ENCODE measurements around the gene PCDHB4. TPM values are rescaled to one million over a fixed set of nuclear protein-coding genes. Genes with fewer than 3 reads are reported as not detected.

The PCDHB4 gene
- polyA plus RNA-seq, 3 donors: not detected

DNA sequence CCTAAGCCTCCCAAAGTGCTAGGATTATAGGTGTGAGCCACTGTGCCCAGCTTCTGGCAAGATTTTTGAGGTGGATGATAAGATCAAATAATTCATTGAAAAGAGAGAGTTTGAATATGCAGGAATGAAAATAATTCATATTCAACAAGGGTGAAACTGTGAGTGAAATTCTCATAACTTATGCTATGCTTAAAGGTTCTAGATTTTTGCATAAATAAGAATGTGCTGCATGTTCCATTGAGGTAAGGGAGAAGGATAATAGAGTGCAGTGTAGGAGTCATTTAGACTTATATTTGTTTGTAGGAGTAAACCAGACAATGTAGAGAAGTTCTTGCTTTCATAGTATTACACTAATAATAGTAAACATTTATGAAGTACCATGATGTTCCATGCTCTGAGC lies 39.4 kb upstream of the PCDHB4 start:
- no peak overlapping the region for H3K27ac Mint-ChIP-seq
- Histone ChIP-seq H3K9ac (ENCODE audit: insufficient read depth, low read length, poor library complexity, severe bottlenecking) (no peak overlapping the region), H3K4me3 (replicated peaks in 1 of 3; ENCODE audit: low read depth in 2 of 3, low read length in 3 of 3) (no peak overlapping the region), H3K9me3 (replicated peaks in 1 of 2; ENCODE audit: control insufficient read depth in 1 of 2, insufficient read depth in 1 of 2, low read length in 2 of 2) (peaks cover 27 to 32% of the 10 kb centered on the region in 2 donors), H3K36me3 (replicated peaks in 1 of 2; ENCODE audit: control insufficient read depth in 1 of 2, insufficient read depth in 2 of 2, low read length in 2 of 2) (no peaks in the 10 kb centered on the region), H3K79me2 (ENCODE audit: insufficient read depth, low read length) (no peaks in the 10 kb centered on the region), H3K27me3 (ENCODE audit: control insufficient read depth in 2 of 2, insufficient read depth in 2 of 2, low read length in 2 of 2) (peaks cover 5 to 9% of the 10 kb centered on the region in 2 donors), H4K20me1 (ENCODE audit: insufficient read depth, low read length) (no peaks in the 10 kb centered on the region), H3K27ac (ENCODE audit: low read depth in 1 of 2, low read length in 2 of 2) (no peak overlapping the region), H3K4me2 (replicated peaks; ENCODE audit: extremely low read depth, low read length, poor library complexity, severe bottlenecking) (no peak overlapping the region), H2AFZ (ENCODE audit: insufficient read depth, low read depth, low read length, poor library complexity, severe bottlenecking) (no peak overlapping the region), H3K4me1 (ENCODE audit: control insufficient read depth in 1 of 2, insufficient read depth in 2 of 2, low read length in 2 of 2) (no peaks in the 10 kb centered on the region)
- peaks cover 13 to 48% (median 42%) of the 10 kb centered on the region in 7 donors for H3K9me3 Mint-ChIP-seq
- TF ChIP-seq CTCF (IDR thresholded peaks at IDR 0.05): no peak
- intact Hi-C loops (cut with micrococcal nuclease): no loop called here
- H3K27me3 Mint-ChIP-seq (ENCODE audit: low read depth in 3 of 3): peaks cover 9 to 11% (median 9%) of the 10 kb centered on the region in 3 donors
- H3K4me1 Mint-ChIP-seq: no peaks in the 10 kb centered on the region
- DNase-seq: no peak
- H3K4me3 Mint-ChIP-seq: no peak overlapping the region
- no peaks in the 10 kb centered on the region for H3K36me3 Mint-ChIP-seq

DNA sequence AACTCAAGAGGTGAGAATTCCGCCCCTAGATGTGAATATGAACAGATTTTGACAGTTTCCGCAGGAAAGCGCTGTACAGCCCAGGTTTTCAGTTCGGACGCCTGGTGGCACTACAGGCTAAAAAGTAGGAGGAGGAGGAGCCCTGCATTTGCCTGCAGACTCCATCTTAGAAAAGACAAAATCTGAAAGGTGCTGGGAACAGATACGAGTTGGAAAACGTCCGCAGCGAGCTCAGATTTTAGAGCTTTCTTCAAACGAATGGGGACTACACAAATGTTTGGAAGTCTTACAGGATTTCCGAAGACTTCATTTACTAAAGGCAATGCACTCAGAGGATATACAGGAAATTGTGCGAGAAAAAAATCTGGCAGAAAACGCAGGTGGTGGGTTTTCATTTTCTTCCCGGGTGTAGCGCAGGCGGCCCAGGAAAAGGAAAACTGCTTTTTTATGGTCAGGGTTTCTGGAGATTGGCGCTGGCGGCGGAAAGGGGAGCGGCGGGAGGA lies 37.1 kb upstream of the PCDHB4 start:
- no peaks in the 10 kb centered on the region for H3K36me3 Mint-ChIP-seq
- no peak overlapping the region for H3K27ac Mint-ChIP-seq
- H3K4me3 Mint-ChIP-seq: peak overlapping the region in 1 of 2 donors; percentile 68
- Histone ChIP-seq H3K4me1 (ENCODE audit: control insufficient read depth in 1 of 2, insufficient read depth in 2 of 2, low read length in 2 of 2) (no peaks in the 10 kb centered on the region), H4K20me1 (ENCODE audit: insufficient read depth, low read length) (no peaks in the 10 kb centered on the region), H3K27me3 (ENCODE audit: control insufficient read depth in 2 of 2, insufficient read depth in 2 of 2, low read length in 2 of 2) (peaks cover 5 to 9% of the 10 kb centered on the region in 2 donors), H3K9ac (ENCODE audit: insufficient read depth, low read length, poor library complexity, severe bottlenecking) (no peak overlapping the region), H3K4me3 (replicated peaks in 1 of 3; ENCODE audit: low read depth in 2 of 3, low read length in 3 of 3) (no peak overlapping the region), H2AFZ (ENCODE audit: insufficient read depth, low read depth, low read length, poor library complexity, severe bottlenecking) (no peak overlapping the region), H3K4me2 (replicated peaks; ENCODE audit: extremely low read depth, low read length, poor library complexity, severe bottlenecking) (no peak overlapping the region), H3K36me3 (replicated peaks in 1 of 2; ENCODE audit: control insufficient read depth in 1 of 2, insufficient read depth in 2 of 2, low read length in 2 of 2) (no peaks in the 10 kb centered on the region), H3K27ac (ENCODE audit: low read depth in 1 of 2, low read length in 2 of 2) (no peak overlapping the region), H3K9me3 (replicated peaks in 1 of 2; ENCODE audit: control insufficient read depth in 1 of 2, insufficient read depth in 1 of 2, low read length in 2 of 2) (peaks cover 9 to 10% of the 10 kb centered on the region in 2 donors), H3K79me2 (ENCODE audit: insufficient read depth, low read length) (no peaks in the 10 kb centered on the region)
- no peaks in the 10 kb centered on the region for H3K4me1 Mint-ChIP-seq
- peaks cover 9 to 34% (median 27%) of the 10 kb centered on the region in 7 donors for H3K9me3 Mint-ChIP-seq
- WGBS (ENCODE audit: insufficient coverage): 17% methylated on average over 12 of the region's 21 CpGs
- peaks cover 9% of the 10 kb centered on the region in 3 donors for H3K27me3 Mint-ChIP-seq (ENCODE audit: low read depth in 3 of 3)
- intact Hi-C loops (cut with micrococcal nuclease): no loop called here
- no peak for TF ChIP-seq CTCF (IDR thresholded peaks at IDR 0.05)
- no peak for DNase-seq
